Nephron progenitor cell (in vitro differentiated cells): ENCODE measurements around the gene CPM.

Experiments
- DNase-seq: peaks from one replicate; pipeline ENCODE4 v3.0.0; 2021
- H3K27ac Mint-ChIP-seq: 2 replicates; pipeline ENCODE4 v1.8.0; 2021; ENCODE audit warnings: mild to moderate bottlenecking, moderate library complexity, mixed read lengths
- H3K27me3 Mint-ChIP-seq: 2 replicates; pipeline ENCODE4 v1.8.0; 2021; ENCODE audit warnings: mild to moderate bottlenecking, low read depth, mixed read lengths; ENCODE audit not compliant: poor library complexity
- H3K36me3 Mint-ChIP-seq: 2 replicates; pipeline ENCODE4 v1.8.0; 2021; ENCODE audit warnings: low read depth, mixed read lengths
- H3K4me1 Mint-ChIP-seq: 2 replicates; pipeline ENCODE4 v1.8.0; 2021; ENCODE audit warnings: mixed read lengths
- H3K4me3 Mint-ChIP-seq: 2 replicates; pipeline ENCODE4 v1.8.0; 2021; ENCODE audit warnings: mild to moderate bottlenecking, moderate library complexity, mixed read lengths
- H3K9me3 Mint-ChIP-seq: 2 replicates; pipeline ENCODE4 v1.8.0; 2021; ENCODE audit warnings: mild to moderate bottlenecking, moderate library complexity, mixed read lengths
- CTCF ChIP-seq: fragments of 200-600 bp; sonication (generic); IDR thresholded peaks from 2 replicates; pipeline ENCODE4 v1.5.0; 2021; ENCODE audit warnings: antibody characterized with exemption

Gene CPM

DNA sequence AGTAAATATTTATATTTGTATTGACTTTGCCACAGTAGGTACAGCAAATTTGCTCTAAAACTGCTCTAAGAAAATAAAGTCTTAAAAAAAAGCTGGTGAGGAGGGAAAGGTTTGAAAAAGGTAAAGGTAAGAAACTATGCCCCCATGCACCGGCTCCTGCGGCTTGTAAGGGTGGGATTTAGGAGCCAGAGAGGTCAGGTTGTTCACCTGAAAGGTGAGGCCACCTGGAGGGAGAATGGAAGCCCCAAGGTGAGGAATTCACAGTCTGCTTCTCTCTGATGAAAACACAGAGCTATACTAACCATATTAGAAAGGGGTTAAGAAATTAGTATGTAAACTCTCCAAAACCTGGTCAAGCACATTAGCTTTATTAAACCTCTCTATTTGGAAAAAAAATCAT, 31.8 kb downstream of the CPM start:
- H3K27ac Mint-ChIP-seq: no peak overlapping the region
- peaks cover 10% of the 10 kb centered on the region for H3K9me3 Mint-ChIP-seq
- no peaks in the 10 kb centered on the region for H3K27me3 Mint-ChIP-seq
- H3K4me1 Mint-ChIP-seq: peaks cover 60% of the 10 kb centered on the region
- no peaks in the 10 kb centered on the region for H3K36me3 Mint-ChIP-seq
- no peak for DNase-seq
- no peak overlapping the region for H3K4me3 Mint-ChIP-seq
- TF ChIP-seq CTCF: no peak

DNA sequence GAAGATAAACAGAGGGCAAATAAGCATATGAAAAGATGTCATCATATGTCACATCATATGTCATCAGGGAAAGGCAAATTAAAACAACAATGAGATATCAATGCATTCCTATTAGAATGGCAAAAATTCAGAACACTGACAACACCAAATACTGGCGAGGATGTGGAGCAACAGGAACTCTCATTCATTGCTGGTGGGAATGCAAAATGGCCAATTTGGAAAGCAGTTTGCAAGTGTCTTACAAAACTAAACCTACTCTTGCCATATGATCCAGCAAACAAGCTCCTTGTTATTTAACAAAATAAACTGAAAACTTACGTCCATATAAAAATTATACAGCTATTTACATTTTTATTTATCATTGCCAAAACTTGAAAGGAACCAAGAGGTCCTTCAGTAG, 32.7 kb downstream of the CPM start:
- H3K27ac Mint-ChIP-seq: no peak overlapping the region
- H3K9me3 Mint-ChIP-seq: peaks cover 14% of the 10 kb centered on the region
- H3K4me1 Mint-ChIP-seq: peaks cover 69% of the 10 kb centered on the region
- H3K36me3 Mint-ChIP-seq: no peaks in the 10 kb centered on the region
- no peak for TF ChIP-seq CTCF
- H3K27me3 Mint-ChIP-seq: no peaks in the 10 kb centered on the region
- no peak for DNase-seq
- H3K4me3 Mint-ChIP-seq: no peak overlapping the region

- Mint-ChIP-seq H3K4me1 (peaks cover 69% of the 10 kb centered on the region), H3K36me3 (no peaks in the 10 kb centered on the region), H3K27ac (no peak overlapping the region), H3K27me3 (no peaks in the 10 kb centered on the region), H3K9me3 (peaks cover 14% of the 10 kb centered on the region), H3K4me3 (no peak overlapping the region)
- no peak for DNase-seq
- TF ChIP-seq CTCF: no peak
Observed at GRCh38 chr12:68899251-68899771, 33.7 kb downstream of the CPM start.

GRCh38 chr12:68896881-68897540, 36.0 kb downstream of the CPM start:
- no peak for DNase-seq
- Mint-ChIP-seq H3K36me3 (no peaks in the 10 kb centered on the region), H3K9me3 (peaks cover 14% of the 10 kb centered on the region), H3K4me1 (peaks cover 70% of the 10 kb centered on the region), H3K27me3 (no peaks in the 10 kb centered on the region), H3K4me3 (peak overlapping the region; percentile 25), H3K27ac (peak overlapping the region; percentile 88)
- TF ChIP-seq CTCF: no peak

DNA sequence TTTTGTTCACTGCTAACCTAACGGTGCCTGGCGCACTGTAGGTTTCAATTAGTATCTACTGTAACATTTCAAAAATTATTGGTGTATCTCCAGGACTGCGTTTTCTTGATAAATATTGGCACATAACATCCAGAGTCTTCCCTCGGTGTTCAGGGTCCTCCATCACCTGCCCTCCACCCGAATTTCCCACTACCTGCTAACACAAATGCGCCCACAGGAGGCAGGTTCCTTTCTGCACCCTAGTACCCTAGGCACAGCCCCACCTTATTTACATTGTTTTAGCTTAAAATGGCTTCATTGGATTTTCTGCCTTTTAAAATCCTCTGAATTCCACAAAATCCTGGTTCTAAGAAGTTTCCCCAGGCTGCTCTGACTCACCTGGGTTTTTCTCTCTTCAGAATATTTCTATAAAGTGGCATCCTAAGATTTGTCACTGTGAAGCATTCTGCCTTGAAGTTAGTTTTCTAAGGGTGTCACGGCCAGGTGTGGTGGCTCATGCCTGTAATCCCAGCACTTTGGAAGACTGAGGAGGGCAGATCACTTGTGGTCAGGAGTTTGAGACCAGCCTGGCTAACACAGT, 38.6 kb downstream of the CPM start:
- Mint-ChIP-seq H3K4me1 (peaks cover 78% of the 10 kb centered on the region), H3K27me3 (no peaks in the 10 kb centered on the region), H3K4me3 (no peak overlapping the region), H3K36me3 (no peaks in the 10 kb centered on the region), H3K9me3 (peaks cover 6% of the 10 kb centered on the region), H3K27ac (no peak overlapping the region)
- DNase-seq: no peak
- no peak for TF ChIP-seq CTCF

DNA sequence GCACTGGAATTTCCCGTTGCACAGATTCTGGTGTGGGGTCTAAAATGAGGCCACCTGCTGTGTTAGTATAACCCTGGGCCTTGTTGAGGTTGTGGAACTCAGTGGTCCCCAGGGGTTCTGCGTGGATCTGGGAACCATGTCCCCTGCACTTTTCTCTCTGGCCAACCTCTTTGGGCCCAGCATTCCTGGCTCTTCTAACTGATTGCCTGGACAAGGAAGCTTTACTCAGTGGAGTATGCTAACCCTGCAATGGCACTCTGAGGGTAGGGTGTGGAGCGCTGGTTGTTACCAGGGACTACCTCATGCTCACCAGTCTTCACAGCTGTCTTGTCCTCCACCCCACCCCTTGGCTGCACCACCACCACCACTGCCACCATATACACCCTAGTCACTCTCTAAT, 39.2 kb downstream of the CPM start:
- Mint-ChIP-seq H3K4me3 (no peak overlapping the region), H3K9me3 (peaks cover 5% of the 10 kb centered on the region), H3K4me1 (peaks cover 78% of the 10 kb centered on the region), H3K36me3 (no peaks in the 10 kb centered on the region), H3K27ac (no peak overlapping the region), H3K27me3 (no peaks in the 10 kb centered on the region)
- DNase-seq: no peak
- TF ChIP-seq CTCF: no peak
